ENCODE data around the gene PPM1L.
A peak's percentile ranks its signal among the peaks of the same experiment; 100 is the strongest.
"Not testable (repeated sequence)": the region's sequence is repeated elsewhere in the genome, so short reads cannot be mapped to it uniquely, and the experiment has no call there.

Gene PPM1L

DNA sequence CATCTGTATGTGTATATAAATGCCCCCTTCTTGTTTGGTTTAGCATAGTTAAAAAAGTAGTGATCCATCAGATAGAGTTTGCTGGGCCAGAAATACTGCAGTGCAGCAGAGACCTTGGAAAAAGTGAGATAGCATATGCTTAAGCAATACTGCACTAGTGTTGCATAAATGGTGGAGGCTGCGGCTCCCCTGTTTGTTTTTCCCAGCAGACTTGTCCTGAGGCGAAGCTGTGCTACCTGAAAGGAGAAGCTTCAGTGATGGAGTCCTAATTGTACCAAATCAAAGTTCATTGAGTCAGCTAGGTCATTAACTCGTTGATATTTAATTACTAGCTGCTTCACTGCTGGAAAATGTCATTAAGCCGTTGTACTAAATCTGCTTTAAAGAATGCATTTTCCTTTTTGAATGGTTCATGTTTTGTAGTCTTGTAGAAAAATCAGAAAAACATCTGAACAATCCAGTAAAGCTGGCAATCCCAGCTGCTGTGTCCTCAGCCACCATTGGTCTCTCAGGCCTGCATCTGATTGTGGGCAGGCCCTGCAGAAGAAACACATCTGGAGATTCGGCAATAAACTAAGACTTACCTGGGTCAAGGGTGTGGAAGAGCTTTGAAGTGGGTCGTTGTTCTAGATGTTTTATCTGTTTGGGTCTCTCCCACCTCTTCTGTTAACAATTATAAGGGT lies 179.5 kb downstream of the PPM1L start:
- DNase-seq (ENCODE audit: low read depth): no peak

- peak; percentile 70 for DNase-seq (ENCODE audit: low read depth)
These were observed 186.0 kb downstream of the PPM1L start for GRCh38 chr3:160941885-160942494.

DNA sequence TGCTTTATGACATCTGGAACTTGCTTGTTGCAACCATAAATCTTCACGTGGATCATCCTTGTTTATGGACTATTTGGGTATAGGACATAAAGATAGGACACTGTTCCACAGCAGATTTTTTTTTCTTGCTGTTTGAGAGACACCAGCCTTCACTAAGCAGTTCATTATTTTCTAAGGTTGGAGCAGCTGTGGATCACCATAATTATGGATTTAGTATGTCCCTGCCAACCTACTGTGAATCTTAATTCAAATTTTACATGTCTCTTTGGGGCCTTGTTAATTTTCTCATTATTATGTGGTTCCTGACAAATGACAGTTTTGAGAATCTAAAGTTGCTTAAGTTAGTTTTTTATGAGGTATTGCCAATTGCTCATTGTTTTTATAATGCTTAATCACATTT lies 188.0 kb downstream of the PPM1L start:
- DNase-seq (ENCODE audit: low read depth): no peak

- no peak for DNase-seq (ENCODE audit: low read depth)
These were observed 189.3 kb downstream of the PPM1L start for GRCh38 chr3:160945336-160945735.

- DNase-seq (ENCODE audit: low read depth): no peak
These were observed 192.2 kb downstream of the PPM1L start for GRCh38 chr3:160948273-160948672.

DNA sequence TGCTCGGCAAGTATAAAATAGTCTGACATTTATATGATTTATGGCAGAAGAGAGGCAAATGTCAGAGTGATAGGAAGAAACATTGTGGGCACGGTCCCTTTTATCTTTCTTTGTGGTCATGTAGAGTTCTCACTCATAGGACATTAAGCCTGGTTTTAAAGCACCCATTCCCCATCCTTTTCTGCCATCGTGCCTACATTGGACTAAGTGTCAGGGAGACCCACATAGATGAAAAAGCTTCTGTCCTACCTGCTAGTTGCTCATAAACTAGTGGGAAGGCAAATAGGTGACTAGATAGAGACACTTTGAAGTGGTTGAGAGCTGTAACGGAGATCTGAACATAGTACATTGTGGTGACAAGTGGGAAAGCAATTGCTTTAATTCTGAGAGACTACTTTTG lies 193.4 kb downstream of the PPM1L start:
- DNase-seq (ENCODE audit: low read depth): no peak

DNA sequence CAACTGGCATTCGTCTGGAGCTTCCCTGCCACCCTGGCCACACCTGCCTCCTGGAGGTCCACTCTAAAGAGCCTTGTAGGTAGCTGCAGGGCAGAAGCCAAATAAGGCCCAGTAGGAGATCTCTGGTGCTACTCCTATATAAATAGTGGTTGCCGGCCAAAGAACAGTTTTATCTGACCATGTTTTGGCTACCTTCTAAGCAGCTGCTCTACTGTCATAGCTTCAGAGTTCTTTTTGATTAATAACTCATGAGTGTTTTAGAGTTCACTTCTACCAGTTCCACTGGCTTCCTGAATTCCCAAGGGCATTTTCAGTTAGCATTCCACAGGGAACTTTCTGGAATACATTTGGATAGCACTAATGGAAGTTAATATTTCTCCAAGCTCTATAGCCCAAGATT lies 194.5 kb downstream of the PPM1L start:
- DNase-seq (ENCODE audit: low read depth): no peak

GRCh38 chr3:160950954-160951353 lies 194.9 kb downstream of the PPM1L start:
- DNase-seq (ENCODE audit: low read depth): no peak

- DNase-seq (ENCODE audit: low read depth): no peak
These were observed 195.8 kb downstream of the PPM1L start for GRCh38 chr3:160951642-160952487.

- DNase-seq (ENCODE audit: low read depth): no peak
These were observed 197.7 kb downstream of the PPM1L start for GRCh38 chr3:160953686-160954085.

- no peak for DNase-seq (ENCODE audit: low read depth)
These were observed 200.8 kb downstream of the PPM1L start for GRCh38 chr3:160956785-160957184.

DNA sequence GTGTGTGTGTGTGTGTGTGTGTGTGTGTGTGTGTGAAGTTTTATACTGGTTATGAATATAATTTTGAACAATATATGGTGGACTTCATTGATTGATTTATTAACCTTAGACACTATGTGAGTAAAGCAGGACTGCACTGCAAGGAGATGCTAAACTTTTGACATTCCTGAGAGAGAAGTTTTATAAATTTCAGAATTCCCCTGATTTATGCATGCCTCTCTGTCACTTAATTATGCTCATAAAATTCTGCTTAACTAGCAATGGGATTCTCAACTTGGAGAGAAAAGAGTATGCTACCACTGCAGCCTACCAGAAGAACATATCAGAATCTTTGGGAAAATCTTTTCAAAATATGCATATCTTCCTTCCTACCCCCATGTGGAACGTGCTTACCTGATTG lies 204.5 kb downstream of the PPM1L start:
- DNase-seq (ENCODE audit: low read depth): no peak

- DNase-seq (ENCODE audit: low read depth): no peak
These were observed 207.9 kb downstream of the PPM1L start for GRCh38 chr3:160963949-160964348.

DNA sequence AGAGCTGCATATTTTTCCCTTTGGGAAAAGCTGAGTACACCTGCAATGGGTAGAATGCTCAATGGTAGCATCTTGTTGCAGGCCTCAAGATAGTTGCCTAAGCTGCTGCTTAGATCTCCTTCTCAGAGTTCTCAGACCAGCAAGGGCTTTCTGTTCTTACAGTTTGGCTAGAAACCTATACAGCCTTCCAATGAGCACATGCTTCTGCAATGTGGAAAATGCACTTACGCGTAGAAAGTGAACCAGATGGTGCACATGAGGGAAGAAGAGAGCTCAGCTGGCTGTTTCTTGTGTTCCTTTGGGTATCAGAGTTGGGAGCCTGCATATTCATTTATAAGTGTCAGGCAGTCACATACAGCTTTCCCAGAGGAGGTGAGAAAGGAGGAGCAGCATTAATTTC lies 212.7 kb downstream of the PPM1L start:
- no peak for DNase-seq (ENCODE audit: low read depth)

DNA sequence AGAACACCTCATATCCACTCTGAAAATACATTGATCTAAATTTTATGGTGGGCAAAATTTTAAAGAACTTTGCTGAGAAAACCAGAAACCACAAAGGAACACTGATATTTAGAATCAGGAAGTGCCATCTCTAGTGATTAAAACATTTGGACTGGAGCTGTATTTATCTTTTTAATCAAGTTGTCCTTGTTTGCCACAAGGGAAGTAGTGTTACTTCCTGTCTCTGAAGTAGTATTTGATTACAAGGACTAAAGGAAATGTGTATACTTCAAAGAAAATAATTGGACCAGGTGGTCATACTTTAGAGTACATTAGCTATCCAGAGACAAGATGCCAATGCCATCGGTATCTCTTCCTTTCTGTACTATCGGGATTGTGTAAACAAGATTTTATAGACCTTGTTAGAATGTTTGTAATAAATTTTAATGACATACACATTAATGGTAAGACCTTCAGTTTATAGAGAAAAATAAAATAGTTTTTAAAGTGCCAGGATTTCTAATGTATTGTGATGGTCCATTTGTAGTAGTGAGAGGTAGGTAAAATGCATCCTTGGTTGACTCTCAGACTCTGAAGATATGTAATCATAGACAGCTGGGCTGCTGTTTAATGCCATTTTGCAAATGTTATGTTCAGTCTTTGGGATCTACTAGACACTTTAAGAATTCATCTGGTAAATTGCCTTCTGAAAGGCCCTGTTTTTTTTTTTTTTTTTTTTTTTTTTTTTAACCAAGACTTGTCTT lies 217.2 kb downstream of the PPM1L start:
- DNase-seq (ENCODE audit: low read depth): no peak

DNA sequence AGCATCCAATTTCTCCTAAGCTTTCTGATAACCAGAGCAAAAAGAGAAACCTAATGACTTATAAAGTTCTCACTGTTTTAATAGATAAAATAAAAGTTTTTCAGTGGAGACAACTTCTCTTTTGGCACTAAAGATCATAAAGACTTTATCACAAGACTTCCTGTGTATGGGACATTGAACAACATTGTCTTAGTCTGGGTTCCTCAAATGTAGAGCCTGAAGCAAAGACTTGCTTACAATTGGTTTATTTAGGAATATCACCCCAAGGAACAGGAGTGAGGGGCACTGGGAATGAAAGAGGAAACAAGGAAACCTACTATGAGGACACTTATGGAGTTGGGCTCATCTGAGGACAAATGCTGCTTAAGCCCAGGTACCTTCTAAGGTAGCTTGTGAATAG lies 221.7 kb downstream of the PPM1L start:
- no peak for DNase-seq (ENCODE audit: low read depth)

- no peak for DNase-seq (ENCODE audit: low read depth)
These were observed 224.7 kb downstream of the PPM1L start for GRCh38 chr3:160980740-160981139.

GRCh38 chr3:160981217-160981938 lies 225.3 kb downstream of the PPM1L start:
- no peak for DNase-seq (ENCODE audit: low read depth)

DNA sequence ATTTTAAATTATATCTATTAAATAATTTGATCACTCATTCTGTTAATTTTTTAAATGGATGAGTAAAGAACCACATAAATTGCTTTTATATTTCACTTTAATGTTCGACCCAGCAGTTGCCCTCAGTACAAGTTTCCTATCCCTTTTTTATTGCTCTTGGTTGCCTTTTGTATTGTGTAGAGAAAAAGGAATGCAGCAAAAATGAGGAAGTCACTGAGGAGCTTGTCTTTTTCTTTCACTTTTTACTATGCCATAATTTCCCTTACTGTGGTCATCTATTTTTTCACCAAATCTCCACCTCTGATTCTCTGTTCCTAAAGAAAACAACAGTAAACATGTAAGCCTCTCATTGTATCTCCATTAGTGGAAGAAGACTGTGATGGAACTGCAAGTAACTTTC lies 226.5 kb downstream of the PPM1L start:
- no peak for DNase-seq (ENCODE audit: low read depth)

- DNase-seq (ENCODE audit: low read depth): not testable (repeated sequence)
These were observed 227.9 kb downstream of the PPM1L start for GRCh38 chr3:160983900-160984299.

GRCh38 chr3:160986069-160986468 lies 230.0 kb downstream of the PPM1L start:
- DNase-seq (ENCODE audit: low read depth): no peak

Measured in stimulated activated CD8-positive, alpha-beta memory T cell treated with anti-CD3 and anti-CD28 coated beads, Interleukin-15, amount 100 ng/mL, for 1 hour (primary cell).